HCT116 (cell line): ENCODE results near the gene IGFL4. TPM values are rescaled to one million over a fixed set of nuclear protein-coding genes. Genes with fewer than 3 reads are reported as not detected.

Experiments used
- ATAC-seq: fragments of 200-7000 bp; cut with Tn5 transposase; 2 replicates; pipeline ENCODE4 v1.9.1; 2020; ENCODE audit warnings: mild to moderate bottlenecking, moderate library complexity
- BruUV-seq: library from RNA; stranded (reverse); fragments of 400-500 nt; replicated peaks from 2 replicates; lab custom pipeline; 2021; lab: Mats Ljungman, UMichigan
- CTCF ChIA-PET: fragments of 300-600 bp; sonication (Branson Sonifier 250); formaldehyde crosslinking; loops from one replicate; lab custom pipeline; 2021; ENCODE audit warnings: antibody characterized with exemption; lab: Charles Lee
- POLR2A ChIA-PET: fragments of 300-600, 350-600 bp; sonication (Branson Sonifier 250); formaldehyde crosslinking; loops from one replicate; lab custom pipeline; 2021; ENCODE audit warnings: antibody characterized with exemption; lab: Charles Lee
- RAD21 ChIA-PET, 2 experiments: fragments of 300-600 bp; sonication (Branson Sonifier 250); formaldehyde crosslinking; loops; one replicate each; lab custom pipeline; 2023; ENCODE audit warnings: low total read pairs in 2 of 2; ENCODE audit not compliant: uncharacterized antibody in 2 of 2, unreplicated experiment in 2 of 2, low non-redundant PET in 1 of 2; lab: Charles Lee
- DNase-seq: peaks from one replicate; pipeline ENCODE4 v3.0.0-alpha.2; 2010; ENCODE audit warnings: low read depth, low spot score
- H2AFZ ChIP-seq: fragments of 200-600 bp; shearing (Covaris generic), sonication (generic); 2 replicates; pipeline ENCODE4 v1.6.1; 2017; ENCODE audit warnings: low read depth, mixed run types, mixed read lengths, antibody characterized with exemption, low read length; ENCODE audit not compliant: poor library complexity, severe bottlenecking
- H3K27ac ChIP-seq: 2 replicates; pipeline ENCODE4 v1.5.1; 2012; ENCODE audit warnings: low read depth, low read length
- H3K27me3 ChIP-seq: fragments of 200-600 bp; sonication (generic); 2 replicates; pipeline ENCODE4 v1.6.1; 2016; ENCODE audit warnings: mixed run types, low read length, mixed read lengths; ENCODE audit not compliant: insufficient read depth
- H3K36me3 ChIP-seq, 2 experiments: fragments of 200-500 bp in 1 of 2; fragments of 200-600 bp in 1 of 2; sonication (Bioruptor generic) in 1 of 2; sonication (generic) in 1 of 2; 2 replicates each; pipeline versions ENCODE4 v1.5.1 to v1.6.1; 2014 to 2016; ENCODE audit warnings: low read length in 2 of 2, inconsistent platforms in 1 of 2, mixed read lengths in 1 of 2, mixed run types in 1 of 2; ENCODE audit not compliant: insufficient read depth in 2 of 2, control insufficient read depth in 1 of 2
- H3K4me1 ChIP-seq, 2 experiments: fragments of 200-600 bp in 1 of 2; sonication (generic) in 1 of 2; 2 replicates each; pipeline versions ENCODE4 v1.5.1 to v1.6.1; 2012 to 2017; ENCODE audit warnings: low read length in 2 of 2, inconsistent platforms in 1 of 2, mild to moderate bottlenecking in 1 of 2, mixed read lengths in 1 of 2, mixed run types in 1 of 2, moderate library complexity in 1 of 2; ENCODE audit not compliant: insufficient read depth in 2 of 2, control insufficient read depth in 1 of 2
- H3K4me2 ChIP-seq: fragments of 200-600 bp; sonication (generic); 2 replicates; pipeline ENCODE4 v1.6.1; 2017; ENCODE audit warnings: mixed run types, low read length, mixed read lengths
- H3K4me3 ChIP-seq, 2 experiments: fragments of 200-600 bp in 1 of 2; sonication (generic) in 1 of 2; replicated peaks in 1 of 2; 2 replicates each; pipeline ENCODE4 v1.5.1; 2011 to 2016; ENCODE audit warnings: low read length in 2 of 2, control low read depth in 1 of 2, low read depth in 1 of 2, mild to moderate bottlenecking in 1 of 2, mixed read lengths in 1 of 2, mixed run types in 1 of 2
- H3K79me2 ChIP-seq: fragments of 200-600 bp; sonication (generic); 2 replicates; pipeline ENCODE4 v1.6.1; 2017; ENCODE audit warnings: mild to moderate bottlenecking, mixed run types, low read length, moderate library complexity, mixed read lengths; ENCODE audit not compliant: insufficient read depth
- H3K9ac ChIP-seq: fragments of 200-600 bp; sonication (generic); 2 replicates; pipeline ENCODE4 v1.6.1; 2016; ENCODE audit warnings: low read length, mixed read lengths
- H3K9me2 ChIP-seq: fragments of 200-600 bp; sonication (generic), shearing (Covaris generic); 2 replicates; pipeline ENCODE4 v1.6.1; 2017; ENCODE audit warnings: mixed run types, mild to moderate bottlenecking, moderate library complexity; ENCODE audit not compliant: insufficient read depth
- H3K9me3 ChIP-seq, 2 experiments: fragments of 200-500 bp in 1 of 2; fragments of 200-600 bp in 1 of 2; sonication (Bioruptor generic) in 1 of 2; sonication (generic) in 1 of 2; 2 replicates each; pipeline ENCODE4 v1.6.1; 2014 to 2017; ENCODE audit warnings: low read length in 2 of 2, mixed read lengths in 2 of 2, inconsistent platforms in 1 of 2, low read depth in 1 of 2, mild to moderate bottlenecking in 1 of 2, mixed run types in 1 of 2, moderate library complexity in 1 of 2; ENCODE audit not compliant: control insufficient read depth in 1 of 2, insufficient read depth in 1 of 2
- H4K20me1 ChIP-seq: fragments of 200-600 bp; sonication (generic), shearing (Covaris generic); 2 replicates; pipeline ENCODE4 v1.6.1; 2017; ENCODE audit warnings: mixed run types, mild to moderate bottlenecking, moderate library complexity; ENCODE audit not compliant: insufficient read depth
- CEBPB ChIP-seq: IDR thresholded peaks from 2 replicates; pipeline ENCODE4 v1.6.1; 2012; ENCODE audit warnings: low read depth
- EGR1 ChIP-seq: IDR thresholded peaks from 2 replicates; pipeline ENCODE4 v1.6.1; 2012; ENCODE audit warnings: low read depth
- MAX ChIP-seq: IDR thresholded peaks from 2 replicates; pipeline ENCODE4 v1.6.1; 2012
- POLR2A ChIP-seq: IDR thresholded peaks from 2 replicates; pipeline ENCODE4 v1.7.0; 2011; ENCODE audit warnings: borderline replicate concordance; ENCODE audit not compliant: insufficient read depth, insufficient read length; ENCODE audit errors: extremely low read depth
- SIN3A ChIP-seq: IDR thresholded peaks from 2 replicates; pipeline ENCODE4 v1.6.1; 2012; ENCODE audit warnings: low read depth
- SP1 ChIP-seq: IDR thresholded peaks from 2 replicates; pipeline ENCODE4 v1.6.1; 2012; ENCODE audit warnings: low read depth
- SRF ChIP-seq: IDR thresholded peaks from 2 replicates; pipeline ENCODE4 v1.6.1; 2012; ENCODE audit warnings: low read depth
- TCF7L2 ChIP-seq: IDR thresholded peaks from 2 replicates; pipeline ENCODE4 v1.7.0; 2011; ENCODE audit warnings: borderline replicate concordance, inconsistent platforms; ENCODE audit not compliant: insufficient read depth, insufficient read length; ENCODE audit errors: extremely low read depth
- ZBTB33 ChIP-seq: IDR thresholded peaks from 2 replicates; pipeline ENCODE4 v1.6.1; 2011; ENCODE audit warnings: mild to moderate bottlenecking, low read length, moderate library complexity; ENCODE audit not compliant: insufficient replicate concordance; ENCODE audit errors: extremely low read depth
- ZNF274 ChIP-seq: fragments of 200-500 bp; sonication (Bioruptor generic); IDR thresholded peaks from 2 replicates; pipeline ENCODE4 v1.6.1; 2014; ENCODE audit warnings: mild to moderate bottlenecking, low read depth, low read length, inconsistent platforms
- intact Hi-C: fragments of 100-400 bp; cut with micrococcal nuclease; formaldehyde crosslinking; loops from 2 replicates; pipeline ENCODE4 v1.10.0; 2022
- total RNA-seq: library from RNA; stranded (reverse); gene quantifications from one replicate; pipeline ENCODE4 v1.2.1, GENCODE V29; 2021; ENCODE audit not compliant: unreplicated experiment

IGFL4 gene
- total RNA-seq, 1 experiment from 2014 or later: not detected

- no peak overlapping the region for H3K9ac ChIP-seq
- H3K27ac ChIP-seq: no peak overlapping the region
- TF ChIP-seq TCF7L2 (no peak), ZBTB33 (no peak), SIN3A (no peak), ZNF274 (no peak), SRF (no peak)
- BruUV-seq: no TSS peak
- H3K9me2 ChIP-seq: no peaks in the 10 kb centered on the region
- ChIA-PET POLR2A (no interaction called here), CTCF (no interaction called here), RAD21 (no interaction called here)
- H3K79me2 ChIP-seq: no peaks in the 10 kb centered on the region
- no peak overlapping the region for H2AFZ ChIP-seq
- intact Hi-C loops: no loop called here
- H3K9me3 ChIP-seq: no peaks in the 10 kb centered on the region
- ATAC-seq: no peak
- H3K27me3 ChIP-seq: peaks cover 71% of the 10 kb centered on the region
- H3K36me3 ChIP-seq: no peaks in the 10 kb centered on the region
- no peak for DNase-seq
- no peak overlapping the region for H3K4me3 ChIP-seq
- peaks cover 0 to 6% of the 10 kb centered on the region in 2 experiments; a peak in 1 of 4 replicates for H3K4me1 ChIP-seq
- H4K20me1 ChIP-seq: 0 out of 2 replicates have a peak, but pooled peaks cover 7% of the 10 kb centered on the region
- H3K4me2 ChIP-seq: no peak overlapping the region
These were observed 18.0 kb upstream of the IGFL4 start for GRCh38 chr19:46058778-46059177.

GRCh38 chr19:46056536-46056935 is 15.7 kb upstream of the IGFL4 start:
- peaks cover 55% of the 10 kb centered on the region; the same call in 1 of the 2 replicates for H3K27me3 ChIP-seq
- no peak overlapping the region for H2AFZ ChIP-seq
- no peak overlapping the region for H3K4me3 ChIP-seq
- peaks cover 0 to 6% of the 10 kb centered on the region in 2 experiments; a peak in 1 of 4 replicates for H3K4me1 ChIP-seq
- TF ChIP-seq POLR2A (no peak), MAX (no peak), EGR1 (no peak), SRF (no peak), TCF7L2 (no peak), ZNF274 (no peak), SP1 (no peak), CEBPB (no peak)
- TF ChIP-seq, all 23 proteins: peak for 0
- Histone ChIP-seq H3K4me2 (no peak overlapping the region), H3K9ac (no peak overlapping the region), H3K9me3 (no peaks in the 10 kb centered on the region), H3K9me2 (no peaks in the 10 kb centered on the region), H3K36me3 (no peaks in the 10 kb centered on the region), H3K79me2 (no peaks in the 10 kb centered on the region), H3K27ac (no peak overlapping the region), H4K20me1 (0 out of 2 replicates have a peak, but pooled peaks cover 7% of the 10 kb centered on the region)
- POLR2A ChIA-PET: no interaction called here
- RAD21 ChIA-PET: no interaction called here
- CTCF ChIA-PET: interaction anchor here (1.0 to 1.8 kb wide), 2 partner anchors 28 kb away, joined by 3 to 6 read pairs; no protein-coding TSS in a partner anchor
- ATAC-seq (no peak), DNase-seq (no peak)
- intact Hi-C loops: no loop called here
- no TSS peak for BruUV-seq
